K562 (cell line): ENCODE results near the gene MAS1L. TPM values are rescaled to one million over a fixed set of nuclear protein-coding genes. Genes with fewer than 3 reads are reported as not detected.
A peak's percentile ranks its signal among the peaks of the same experiment; 100 is the strongest.

Experiments
- ATAC-seq: fragments of 200-7000 bp; cut with Tn5 transposase; 3 replicates; pipeline ENCODE4 v1.9.1; 2020; ENCODE audit warnings: moderate library complexity
- BruUV-seq: library from RNA; stranded (reverse); fragments of 400-500 nt; replicated peaks from 2 replicates; lab custom pipeline; 2021; lab: Mats Ljungman, UMichigan
- CTCF ChIA-PET: fragments of 300-600 bp; formaldehyde crosslinking; extraction: SDS; loops from one replicate; lab custom pipeline; 2021; ENCODE audit warnings: low intra/inter-chr PET ratio; lab: Yijun Ruan, JAX
- POLR2A ChIA-PET: fragments of 300-600, 350-650 bp; sonication (Branson Sonifier 250); formaldehyde crosslinking; extraction: SDS; loops from one replicate; lab custom pipeline; 2021; ENCODE audit warnings: antibody characterized with exemption, inconsistent platforms; lab: Yijun Ruan, JAX
- DNase-seq, 4 experiments: peaks; one replicate each; pipeline versions ENCODE4 v3.0.0 to v3.0.0-alpha.2; 2011 to 2018; ENCODE audit warnings: low spot score in 3 of 4, mixed read lengths in 3 of 4; ENCODE audit errors: extremely low read depth in 1 of 4
- FAIRE-seq: peaks from 2 replicates; lab custom pipeline; 2011; peaks lifted over from hg19 to GRCh38; lab: Jason Lieb, UNC
- H2AFZ ChIP-seq: 2 replicates; pipeline ENCODE4 v1.6.0; 2011; ENCODE audit warnings: low read depth, low read length, control low read depth, inconsistent platforms
- H3K27ac ChIP-seq: fragments of 200-600 bp; 3 replicates; pipeline ENCODE4 v1.8.0; 2011; ENCODE audit warnings: low read depth, mild to moderate bottlenecking, control low read depth, inconsistent platforms, low read length, moderate library complexity, mixed read lengths; ENCODE audit errors: extremely low read depth
- H3K27me3 ChIP-seq, 2 experiments: fragments of 300-600 bp in 1 of 2; 2 replicates in 1 of 2; 3 replicates in 1 of 2; pipeline versions ENCODE4 v1.6.0 to v1.8.0; 2011; ENCODE audit warnings: inconsistent platforms in 2 of 2, low read length in 2 of 2, mild to moderate bottlenecking in 1 of 2, mixed read lengths in 1 of 2, moderate library complexity in 1 of 2; ENCODE audit not compliant: control insufficient read depth in 2 of 2, insufficient read depth in 2 of 2
- H3K36me3 ChIP-seq: fragments of 300-600 bp; 3 replicates; pipeline ENCODE4 v1.8.0; 2011; ENCODE audit warnings: mild to moderate bottlenecking, low read length, inconsistent platforms; ENCODE audit not compliant: control insufficient read depth, insufficient read depth
- H3K4me1 ChIP-seq, 2 experiments: fragments of 200-600 bp in 1 of 2; replicated peaks in 1 of 2; 2 replicates in 1 of 2; 3 replicates in 1 of 2; pipeline versions ENCODE4 v1.5.1 to v1.8.0; 2011; ENCODE audit warnings: inconsistent platforms in 2 of 2, low read length in 2 of 2, mild to moderate bottlenecking in 1 of 2, mixed read lengths in 1 of 2, moderate library complexity in 1 of 2; ENCODE audit not compliant: control insufficient read depth in 2 of 2, insufficient read depth in 2 of 2
- H3K4me2 ChIP-seq: 2 replicates; pipeline ENCODE4 v1.6.1; 2011; ENCODE audit warnings: low read length, control low read depth, inconsistent platforms, mixed read lengths; ENCODE audit not compliant: insufficient read depth
- H3K4me3 ChIP-seq: fragments of 200-600 bp; sonication (generic), shearing (Covaris generic); 2 replicates; pipeline ENCODE4 v1.5.1; 2016; ENCODE audit warnings: control low read depth, inconsistent platforms
- H3K79me2 ChIP-seq: fragments of 200-600 bp; 3 replicates; pipeline ENCODE4 v1.8.0; 2011; ENCODE audit warnings: low read length, inconsistent platforms; ENCODE audit not compliant: control insufficient read depth, insufficient read depth
- H3K9ac ChIP-seq, 2 experiments: 2 replicates each; pipeline versions ENCODE4 v1.6.0 to v1.6.1; 2011; ENCODE audit warnings: low read depth in 2 of 2, low read length in 2 of 2, control low read depth in 1 of 2, inconsistent platforms in 1 of 2, mild to moderate bottlenecking in 1 of 2, mixed read lengths in 1 of 2; ENCODE audit not compliant: insufficient read depth in 1 of 2
- H3K9me1 ChIP-seq: one replicate; pipeline ENCODE4 v1.6.0; 2011; ENCODE audit warnings: inconsistent platforms, mild to moderate bottlenecking, low read length, moderate library complexity; ENCODE audit not compliant: control insufficient read depth, insufficient read depth
- H3K9me3 ChIP-seq: replicated peaks from 2 replicates; pipeline ENCODE4 v1.5.1; 2011; ENCODE audit warnings: low read depth, low read length, inconsistent platforms; ENCODE audit not compliant: control insufficient read depth, insufficient read depth
- H4K20me1 ChIP-seq: replicated peaks from 2 replicates; pipeline ENCODE4 v1.6.1; 2011; ENCODE audit warnings: low read length, inconsistent platforms, mixed read lengths; ENCODE audit not compliant: control insufficient read depth, insufficient read depth
- BRF1 ChIP-seq: IDR thresholded peaks from 3 replicates; pipeline ENCODE4 v1.6.1; 2011; ENCODE audit warnings: borderline replicate concordance, mild to moderate bottlenecking; ENCODE audit not compliant: insufficient read length; ENCODE audit errors: extremely low read depth
- DACH1 ChIP-seq: fragments of 450-650 bp; IDR thresholded peaks from 2 replicates; pipeline ENCODE4 v1.6.1; 2018; ENCODE audit not compliant: partially characterized antibody
- ELF2 ChIP-seq: fragments of 250-450 bp; sonication (Bioruptor Pico); IDR thresholded peaks from 2 replicates; pipeline ENCODE4 v1.5.0; 2021; ENCODE audit warnings: mild to moderate bottlenecking
- FOXP1 ChIP-seq: sonication (generic); formaldehyde crosslinking; IDR thresholded peaks from 2 replicates; pipeline ENCODE4 v1.8.0; 2022; ENCODE audit warnings: mild to moderate bottlenecking, missing genetic modification reagents
- POLR2A ChIP-seq: fragments of 450-650 bp; conservative IDR thresholded peaks from 2 replicates; pipeline ENCODE4 v1.6.1; 2016
- RBBP5 ChIP-seq: fragments of 200-600 bp; sonication (generic); IDR thresholded peaks from 2 replicates; pipeline ENCODE4 v1.6.1; 2012; ENCODE audit warnings: borderline replicate concordance, mild to moderate bottlenecking, low read length, control low read depth, inconsistent platforms; ENCODE audit not compliant: insufficient read depth, poor library complexity, severe bottlenecking
- RBM14 ChIP-seq: fragments of 200-400 bp; formaldehyde crosslinking; IDR thresholded peaks from 2 replicates; pipeline ENCODE4 v1.6.1; 2018; ENCODE audit warnings: low read depth, mild to moderate bottlenecking, low read length, moderate library complexity, borderline replicate concordance; ENCODE audit not compliant: insufficient read depth
- TBP ChIP-seq: optimal IDR thresholded peaks from 2 replicates; pipeline ENCODE3; 2011; ENCODE audit warnings: low read depth, low read length, improper control_type of control experiment
- THRAP3 ChIP-seq: fragments of 450-650 bp; IDR thresholded peaks from 2 replicates; pipeline ENCODE4 v1.6.1; 2016; ENCODE audit warnings: mild to moderate bottlenecking, inconsistent platforms, borderline replicate concordance
- ZNF274 ChIP-seq: IDR thresholded peaks from 2 replicates; pipeline ENCODE4 v1.6.1; 2011; ENCODE audit warnings: low read depth, mild to moderate bottlenecking, low read length, moderate library complexity, borderline replicate concordance
- WGBS: fragments of 100-300 bp; shearing (Covaris generic); methylation state at CpG from one replicate; pipeline ENCODE4 v1.1.6; 2016; ENCODE audit warnings: low coverage, mixed read lengths; ENCODE audit not compliant: insufficient coverage; ENCODE audit errors: missing lambda C conversion rate; 5-methylcytosine and 5-hydroxymethylcytosine counted together
- in situ Hi-C: fragments of 300-500 bp; cut with MboI; formaldehyde crosslinking; loops from 4 replicates; pipeline ENCODE4 v1.15.0; 2018; ENCODE audit warnings: inconsistent platforms, mixed read lengths
- intact Hi-C: fragments of 100-400 bp; cut with micrococcal nuclease; formaldehyde crosslinking; loops from 2 replicates; pipeline ENCODE4 v1.14.2; 2022
- polyA plus RNA-seq, 8 experiments: library from polyadenylated mRNA; depleted of rRNA in 4 of 8; stranded (reverse) in 5 of 8; unstranded in 3 of 8; fragments of >200 nt; fragmentation: Nextera tagmentation in 2 of 8; fragmentation: Illumina TruSeq in 1 of 8; extraction: Ambion mirVana in 2 of 8; extraction: Trizol in 1 of 8; gene quantifications; 2 replicates each; pipeline versions ENCODE4 v1.2.1 to v1.2.3, GENCODE V29; 2011 to 2014; ENCODE audit warnings: inconsistent platforms in 1 of 8, missing spikeins in 1 of 8
- total RNA-seq, 7 experiments: library from RNA; depleted of rRNA in 6 of 7; stranded (reverse); fragments of >200 nt in 6 of 7; fragmentation: Illumina TruSeq in 2 of 7; extraction: Trizol in 2 of 7; gene quantifications; 2 replicates each; pipeline versions ENCODE4 v1.2.1 to v1.2.3, GENCODE V29; 2011 to 2021; ENCODE audit warnings: low replicate concordance in 1 of 7
- TF ChIP-seq, protein P1 (sequence below): fragments of 250-450 bp; sonication (Bioruptor Pico); IDR thresholded peaks from 2 replicates; pipeline ENCODE4 v1.8.0; 2022; ENCODE audit warnings: moderate library complexity, mild to moderate bottlenecking, inconsistent platforms
- TF ChIP-seq, protein P2 (sequence below): fragments of 250-450 bp; sonication (Bioruptor Pico); IDR thresholded peaks from 2 replicates; pipeline ENCODE4 v1.8.0; 2022; ENCODE audit warnings: moderate library complexity, mild to moderate bottlenecking, inconsistent platforms

The MAS1L gene
- total and polyA plus RNA-seq, 9 of the 15 experiments (the other 6 are each of a cell fraction or from before 2014, with no cell fraction given): not detected

DNA sequence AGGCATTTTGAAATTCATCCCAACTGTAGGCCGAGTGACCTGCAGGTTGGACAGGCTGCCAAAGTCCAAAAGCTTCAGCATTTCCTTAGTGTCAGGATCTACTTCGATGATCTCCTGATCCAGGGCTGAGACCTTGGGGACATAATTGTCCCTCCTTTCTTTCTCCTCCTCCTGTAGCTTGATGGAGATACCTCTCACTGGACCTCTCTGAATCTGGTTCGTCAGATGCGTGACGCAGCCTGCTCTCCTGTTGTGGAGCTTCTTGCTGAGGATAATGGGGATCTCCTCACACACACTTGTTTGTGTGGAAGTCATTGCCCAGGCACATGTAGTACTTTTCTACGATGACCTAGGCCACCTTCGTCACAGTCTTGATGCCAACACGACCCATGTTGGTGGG lies 1.5 kb upstream of the MAS1L start:
- Histone ChIP-seq H3K9ac (no peak overlapping the region), H3K9me3 (no peaks in the 10 kb centered on the region), H3K9me1 (no peaks in the 10 kb centered on the region), H3K4me2 (no peak overlapping the region), H3K27me3 (no peaks in the 10 kb centered on the region), H3K36me3 (no peaks in the 10 kb centered on the region), H3K4me3 (no peak overlapping the region), H2AFZ (no peak overlapping the region), H3K27ac (no peak overlapping the region), H3K79me2 (no peaks in the 10 kb centered on the region), H4K20me1 (no peaks in the 10 kb centered on the region), H3K4me1 (peaks cover 8 to 39% of the 10 kb centered on the region in 2 experiments; a peak in 4 of 5 replicates)
- DNase-seq (no peak), ATAC-seq (no peak), FAIRE-seq (no peak)
- 43% methylated on average over 8 of the region's 8 CpGs for WGBS
- in situ Hi-C loops (no loop called here), intact Hi-C loops (no loop called here)
- CTCF ChIA-PET: no interaction called here
- no peak for TF ChIP-seq POLR2A
- TF ChIP-seq TBP: no peak
- no peak for TF ChIP-seq FOXP1 (CRISPR knock-in tag)
- TF ChIP-seq, protein P1, sequence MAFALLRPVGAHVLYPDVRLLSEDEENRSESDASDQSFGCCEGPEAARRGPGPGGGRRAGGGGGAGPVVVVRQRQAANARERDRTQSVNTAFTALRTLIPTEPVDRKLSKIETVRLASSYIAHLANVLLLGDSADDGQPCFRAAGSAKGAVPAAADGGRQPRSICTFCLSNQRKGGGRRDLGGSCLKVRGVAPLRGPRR (CRISPR knock-in tag): no peak
- TF ChIP-seq BRF1: no peak
- no peak for TF ChIP-seq RBM14
- no peak for TF ChIP-seq THRAP3
- peak; percentile 80 for TF ChIP-seq DACH1
- TF ChIP-seq ELF2 (CRISPR knock-in tag): 0 out of 2 replicates have a peak, but pooled peaks have one; percentile 26
- TF ChIP-seq ZNF274: 0 out of 2 replicates have a peak, but pooled peaks have one; percentile 5
- no peak for TF ChIP-seq RBBP5
- TF ChIP-seq, protein P2, sequence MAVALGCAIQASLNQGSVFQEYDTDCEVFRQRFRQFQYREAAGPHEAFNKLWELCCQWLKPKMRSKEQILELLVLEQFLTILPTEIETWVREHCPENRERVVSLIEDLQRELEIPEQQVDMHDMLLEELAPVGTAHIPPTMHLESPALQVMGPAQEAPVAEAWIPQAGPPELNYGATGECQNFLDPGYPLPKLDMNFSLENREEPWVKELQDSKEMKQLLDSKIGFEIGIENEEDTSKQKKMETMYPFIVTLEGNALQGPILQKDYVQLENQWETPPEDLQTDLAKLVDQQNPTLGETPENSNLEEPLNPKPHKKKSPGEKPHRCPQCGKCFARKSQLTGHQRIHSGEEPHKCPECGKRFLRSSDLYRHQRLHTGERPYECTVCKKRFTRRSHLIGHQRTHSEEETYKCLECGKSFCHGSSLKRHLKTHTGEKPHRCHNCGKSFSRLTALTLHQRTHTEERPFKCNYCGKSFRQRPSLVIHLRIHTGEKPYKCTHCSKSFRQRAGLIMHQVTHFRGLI: no peak
- no TSS peak for BruUV-seq
- POLR2A ChIA-PET: no interaction called here
